SKM-1 (cell line): ENCODE results near the gene CD27.
"Not testable (repeated sequence)": the region's sequence is repeated elsewhere in the genome, so short reads cannot be mapped to it uniquely, and the experiment has no call there.

ENCODE experiments used
- DNase-seq: peaks from one replicate; lab custom pipeline; 2025; ENCODE audit not compliant: unreplicated experiment; lab: John Stamatoyannopoulos, UW

CD27 gene

GRCh38 chr12:6461401-6462233 is 16.9 kb downstream of the CD27 start:
- peak; percentile 79 for DNase-seq

- DNase-seq, result no peak
These were observed 17.7 kb downstream of the CD27 start for GRCh38 chr12:6462234-6462995.

GRCh38 chr12:6463216-6463615 is 18.5 kb downstream of the CD27 start:
- no peak for DNase-seq

GRCh38 chr12:6463858-6464257 is 19.1 kb downstream of the CD27 start:
- DNase-seq, result no peak

- no peak for DNase-seq
These were observed 19.8 kb downstream of the CD27 start for GRCh38 chr12:6464531-6464930.

DNA sequence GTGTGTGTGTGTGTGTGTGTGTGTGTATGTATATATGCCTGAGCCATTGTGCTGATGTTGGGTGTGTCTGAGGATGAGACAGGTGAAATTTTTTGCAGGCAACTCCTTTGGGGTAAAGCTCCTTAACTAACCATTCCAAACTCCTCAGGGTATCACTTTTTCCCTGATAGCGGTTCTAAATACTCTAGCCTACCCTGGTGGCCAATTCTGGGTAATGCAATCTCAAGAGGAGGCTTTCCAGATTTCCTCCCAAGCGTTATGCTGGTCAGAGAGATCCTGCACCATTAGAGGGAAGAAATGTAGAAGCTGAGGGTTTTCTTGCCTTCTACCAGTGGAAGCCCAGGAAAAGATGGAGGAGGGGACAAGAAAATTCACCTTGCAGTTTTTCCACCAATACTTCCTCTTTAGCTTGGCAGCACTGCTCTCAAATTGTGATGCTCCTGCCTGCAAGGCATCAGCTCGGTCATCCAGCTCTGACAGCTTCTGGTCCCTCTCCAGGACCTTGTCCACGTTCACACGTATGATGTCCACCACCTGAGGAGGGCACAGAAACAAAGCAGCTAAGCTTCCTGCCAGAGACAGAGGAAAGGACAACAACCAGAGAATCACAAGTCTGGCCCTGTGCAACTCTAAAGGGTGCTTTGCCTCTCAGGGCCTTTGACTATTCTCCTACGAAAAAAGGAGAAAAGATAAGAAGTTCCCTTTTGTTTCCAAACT is 20.9 kb downstream of the CD27 start:
- peak; percentile 4 for DNase-seq

DNA sequence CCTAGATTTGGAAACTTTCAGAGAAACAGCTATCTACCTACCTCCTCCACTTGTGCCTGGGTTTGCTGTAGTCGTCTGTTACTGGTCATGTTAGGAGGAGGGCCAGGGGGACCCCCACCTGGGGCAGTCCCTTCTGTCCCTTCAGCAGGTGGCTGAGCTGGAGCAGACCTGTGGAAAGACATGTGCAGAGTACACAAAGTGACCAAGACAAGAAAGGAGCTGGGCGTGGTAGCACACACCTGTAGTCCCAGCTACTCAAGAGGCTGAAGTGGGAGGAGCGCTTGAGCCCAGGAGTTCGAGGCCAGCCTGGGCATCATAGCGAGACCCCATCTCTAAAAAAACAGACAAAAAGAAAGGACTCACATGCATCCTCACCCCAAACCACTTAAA is 21.4 kb downstream of the CD27 start:
- DNase-seq, result no peak

DNA sequence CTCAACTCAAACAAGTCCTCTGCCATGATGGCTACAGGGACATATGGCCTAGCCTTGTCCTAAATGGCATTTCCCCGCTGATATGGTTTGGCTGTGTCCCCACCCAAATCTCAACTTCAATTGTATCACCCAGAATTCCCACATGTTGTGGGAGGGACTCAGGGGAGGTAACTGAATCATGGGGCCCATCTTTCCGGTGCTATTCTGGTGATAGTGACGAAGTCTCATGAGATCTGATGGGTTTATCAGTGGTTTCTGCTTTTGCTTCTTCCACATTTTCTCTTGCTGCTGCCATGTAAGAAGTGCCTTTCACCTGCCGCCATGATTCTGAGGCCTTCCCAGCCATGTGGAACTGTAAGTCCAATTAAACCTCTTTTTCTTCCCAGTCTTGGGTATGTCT is 22.0 kb downstream of the CD27 start:
- DNase-seq, result not testable (repeated sequence)

GRCh38 chr12:6467571-6468282 is 23.0 kb downstream of the CD27 start:
- DNase-seq, result not testable (repeated sequence)

- no peak for DNase-seq
These were observed 23.5 kb downstream of the CD27 start for GRCh38 chr12:6468283-6468575.

DNA sequence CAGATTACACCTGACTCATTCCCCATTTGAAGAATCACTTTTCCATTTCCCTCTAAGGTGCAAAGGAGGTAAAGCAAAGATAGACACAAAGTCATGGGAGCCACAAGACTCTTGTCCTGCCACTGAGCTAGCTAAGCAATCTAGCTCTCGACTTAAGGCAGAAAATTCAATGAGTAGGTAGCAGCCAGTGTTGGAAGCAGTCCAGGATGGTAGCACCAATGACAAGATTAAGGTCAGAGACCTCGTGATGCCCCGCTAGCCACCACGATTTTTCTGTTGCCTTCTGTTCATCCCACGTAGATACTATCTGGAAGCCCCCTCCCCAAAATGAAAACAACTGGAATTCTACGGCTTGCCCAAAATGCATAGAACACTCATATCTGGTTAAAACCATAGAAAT is 24.3 kb downstream of the CD27 start:
- no peak for DNase-seq

DNA sequence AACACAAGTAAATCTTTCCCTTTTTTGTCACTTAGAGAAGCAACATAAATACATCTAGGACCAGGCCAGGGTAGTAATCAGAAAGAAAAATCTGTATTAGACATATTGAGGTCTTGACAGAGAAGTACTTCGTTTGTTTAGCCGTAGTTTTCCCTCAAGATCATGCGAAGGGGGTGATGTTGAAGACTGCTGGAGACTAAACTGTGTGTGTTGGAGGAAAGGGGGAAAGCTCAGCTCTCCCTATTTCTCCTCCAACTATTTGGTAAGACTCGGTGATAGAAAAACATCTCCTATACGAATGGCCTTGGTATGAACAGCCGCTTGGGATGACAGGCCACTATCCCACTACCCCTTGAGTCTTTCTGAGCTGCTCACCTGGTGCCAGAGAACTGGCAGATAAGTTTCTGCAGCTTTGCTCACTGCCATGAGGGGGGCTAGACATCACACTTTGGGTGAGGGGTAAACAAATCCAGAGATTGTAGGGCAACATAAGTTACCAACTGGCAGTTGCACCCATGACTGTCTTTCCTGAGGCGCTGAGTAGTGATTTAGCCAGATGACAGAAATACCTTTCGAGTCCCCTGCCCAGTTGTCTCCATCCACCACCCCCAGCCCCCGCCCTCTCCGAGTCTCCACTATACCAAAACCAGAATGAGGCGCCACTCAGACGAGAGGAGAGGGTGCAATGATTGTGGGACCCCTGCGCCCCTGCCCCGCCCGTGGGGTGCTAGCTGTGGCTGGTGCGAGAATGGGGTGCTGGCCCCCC is 25.0 kb downstream of the CD27 start:
- DNase-seq, result no peak

DNA sequence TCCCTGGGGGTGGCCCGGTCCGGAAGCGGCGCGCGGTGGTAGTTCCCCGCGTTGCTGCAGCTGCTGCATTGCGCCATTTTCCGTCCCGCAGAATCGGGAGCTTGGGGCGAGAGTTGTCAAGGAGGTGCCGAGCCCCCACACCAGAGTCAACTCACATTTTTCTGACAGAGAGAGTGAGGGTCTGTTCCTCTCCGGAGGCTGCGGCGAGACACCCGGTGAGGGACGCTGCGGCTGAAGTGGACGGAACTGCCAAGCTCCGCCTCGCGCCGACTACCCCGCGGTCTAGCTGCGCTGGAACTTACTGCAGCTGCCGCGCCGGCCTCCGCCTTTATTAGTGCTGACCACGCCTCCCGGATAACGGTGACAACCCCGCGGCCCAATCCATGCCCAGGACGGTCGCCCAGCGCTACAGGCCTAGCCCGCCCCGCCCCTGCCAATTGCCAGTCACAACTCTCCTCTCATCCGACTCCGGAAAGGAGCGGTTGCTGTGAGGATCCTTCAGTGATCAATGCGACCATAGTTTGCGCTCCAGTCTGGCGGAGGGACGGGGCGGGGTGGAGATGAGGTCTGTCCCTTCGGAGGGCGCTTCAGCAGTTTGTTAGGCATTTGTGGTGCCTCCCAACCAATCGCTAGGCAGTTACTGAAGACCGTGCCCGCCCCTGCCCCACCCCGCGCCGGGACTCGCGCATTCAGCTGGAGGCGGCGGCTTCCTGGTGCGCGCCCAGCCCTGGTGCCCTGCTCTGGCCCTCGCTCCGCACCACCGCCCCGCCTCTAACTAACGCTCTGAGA is 25.8 kb downstream of the CD27 start, which contains the start of gene VAMP1:
VAMP1 (minus strand) TSS at position 303 of the 789 bp plus-strand sequence; CDS start at position 157, 146 bp downstream.
- peak; percentile 74 for DNase-seq

DNA sequence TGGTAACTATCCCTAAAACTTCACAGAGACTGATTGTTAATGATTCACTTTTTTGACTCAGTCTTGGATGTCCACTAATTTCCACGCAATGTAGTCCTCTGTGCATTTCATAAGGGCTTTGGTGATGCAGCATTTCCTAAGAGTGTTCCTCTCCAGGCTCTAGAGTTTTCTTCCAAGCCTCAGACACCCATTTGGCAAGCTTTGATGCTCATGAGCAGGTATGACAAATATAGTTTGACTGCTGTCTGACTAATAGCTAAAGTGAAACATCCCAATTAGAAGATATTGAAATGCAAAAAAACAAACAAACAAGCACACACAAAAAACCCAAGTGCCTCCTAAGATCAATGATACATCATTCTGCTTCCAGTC is 27.2 kb downstream of the CD27 start:
- no peak for DNase-seq

DNA sequence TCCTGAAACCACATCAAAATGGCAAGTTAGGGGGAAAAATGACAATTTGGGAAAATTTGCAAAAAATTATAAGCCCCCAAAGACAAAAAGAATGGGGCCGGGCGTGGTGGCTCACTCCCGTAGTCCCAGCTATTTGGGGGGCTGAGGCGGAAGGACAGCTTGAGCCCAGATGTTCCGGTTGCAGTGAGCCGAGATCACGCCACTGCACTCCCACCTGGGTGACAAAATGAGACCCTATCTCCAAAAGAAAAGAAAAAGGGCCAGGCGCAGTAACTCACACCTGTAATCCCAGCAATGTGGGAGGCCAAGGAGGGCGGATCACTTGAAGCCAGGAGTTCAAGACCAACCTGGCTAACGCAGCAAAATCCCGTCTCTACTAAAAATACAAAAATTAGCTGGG is 27.7 kb downstream of the CD27 start:
- no peak for DNase-seq

- not testable (repeated sequence) for DNase-seq
These were observed 30.6 kb downstream of the CD27 start for GRCh38 chr12:6475233-6475975.

DNA sequence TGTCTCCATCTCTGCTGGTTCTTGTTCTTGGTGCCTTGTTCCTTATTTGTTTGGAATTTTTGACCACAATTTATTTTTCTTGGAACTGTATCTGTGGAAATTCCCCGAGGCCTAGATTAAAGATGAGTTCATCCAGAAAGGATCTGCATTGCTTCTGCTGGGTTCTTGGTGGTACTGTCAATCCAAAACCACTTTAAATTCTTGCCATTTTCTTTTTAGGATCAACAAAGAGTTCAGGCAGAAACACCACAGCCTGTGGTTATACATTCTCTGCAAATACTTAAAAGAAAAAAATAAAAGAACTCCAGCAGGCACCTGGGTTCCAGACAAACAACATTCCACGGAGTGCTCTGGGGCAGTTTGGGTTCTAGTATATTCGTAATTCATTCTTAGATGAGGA is 31.7 kb downstream of the CD27 start:
- DNase-seq, result no peak

DNA sequence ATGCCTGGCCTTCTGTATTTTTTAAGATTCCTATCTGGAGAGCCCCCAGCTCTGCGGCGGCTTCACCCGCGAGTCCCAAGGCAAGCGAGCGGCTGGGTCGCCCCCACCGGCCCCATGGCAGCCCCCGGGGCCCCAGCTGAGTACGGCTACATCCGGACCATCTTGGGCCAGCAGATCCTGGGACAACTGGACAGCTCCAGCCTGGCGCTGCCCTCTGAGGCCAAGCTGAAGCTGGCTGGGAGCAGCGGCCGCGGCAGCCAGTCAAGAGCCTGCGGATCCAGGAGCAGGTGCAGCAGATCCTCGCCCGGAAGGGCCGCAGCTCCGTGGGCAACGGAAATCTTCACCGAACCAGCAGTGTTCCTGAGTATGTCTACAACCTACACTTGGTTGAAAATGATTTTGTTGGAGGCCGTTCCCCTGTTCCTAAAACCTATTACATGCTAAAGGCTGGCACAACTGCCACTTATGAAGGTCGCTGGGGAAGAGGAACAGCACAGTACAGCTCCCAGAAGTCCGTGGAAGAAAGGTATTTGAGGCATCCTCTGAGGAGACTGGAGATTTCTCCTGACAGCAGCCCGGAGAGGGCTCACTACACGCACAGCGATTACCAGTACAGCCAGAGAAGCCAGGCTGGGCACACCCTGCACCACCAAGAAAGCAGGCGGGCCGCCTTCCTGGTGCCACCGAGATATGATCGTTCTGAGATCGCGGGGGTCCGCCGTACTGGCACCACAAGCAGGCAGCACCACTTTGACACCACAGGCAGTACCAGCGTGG is 33.0 kb downstream of the CD27 start:
- DNase-seq, result not testable (repeated sequence)
